ENCODE results near the gene SLC29A4.
"Not testable (repeated sequence)": the region's sequence is repeated elsewhere in the genome, so short reads cannot be mapped to it uniquely, and the experiment has no call there.

Gene SLC29A4

GRCh38 chr7:5315761-5316160 is 33.0 kb downstream of the SLC29A4 start:
- Histone ChIP-seq H3K9ac (ENCODE audit: low read length) (no peak overlapping the region), H3K27me3 (ENCODE audit: control insufficient read depth, insufficient read depth, low read length) (no peaks in the 10 kb centered on the region), H3K36me3 (ENCODE audit: control insufficient read depth, insufficient read depth, low read length) (peaks cover 28% of the 10 kb centered on the region), H3K4me1 (ENCODE audit: control insufficient read depth, insufficient read depth, low read length) (no peaks in the 10 kb centered on the region), H3K27ac (ENCODE audit: low read depth, low read length) (no peak overlapping the region), H3K9me3 (ENCODE audit: control insufficient read depth, insufficient read depth, low read depth, low read length) (peaks cover 7% of the 10 kb centered on the region; the same call in 1 of the 2 replicates), H3K4me3 (ENCODE audit: low read depth, low read length) (no peak overlapping the region)

DNA sequence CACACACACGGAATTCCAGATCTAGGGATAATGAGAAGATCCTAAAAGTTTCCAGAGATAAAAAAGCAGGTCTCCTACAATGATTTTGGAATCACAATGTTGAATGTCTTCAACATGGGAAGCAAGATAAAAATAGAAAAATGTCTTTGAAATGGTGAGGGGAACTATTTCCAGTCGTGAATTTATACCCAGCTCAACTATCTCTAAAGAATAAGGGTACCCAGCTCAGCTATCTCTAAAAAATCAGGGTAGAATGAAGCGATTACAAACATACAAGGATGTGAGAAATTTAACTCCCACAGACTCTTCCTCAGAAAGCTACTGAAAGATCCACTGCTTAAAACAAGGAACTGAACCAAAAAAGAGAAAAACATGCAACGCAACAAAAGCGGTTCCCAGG is 35.9 kb downstream of the SLC29A4 start:
- not testable (repeated sequence) for H3K27me3 ChIP-seq (ENCODE audit: control insufficient read depth, insufficient read depth, low read length); H3K9ac ChIP-seq (ENCODE audit: low read length); H3K27ac ChIP-seq (ENCODE audit: low read depth, low read length); H3K4me3 ChIP-seq (ENCODE audit: low read depth, low read length); H3K9me3 ChIP-seq (ENCODE audit: control insufficient read depth, insufficient read depth, low read depth, low read length); H3K4me1 ChIP-seq (ENCODE audit: control insufficient read depth, insufficient read depth, low read length)
- H3K36me3 ChIP-seq (ENCODE audit: control insufficient read depth, insufficient read depth, low read length), result peaks cover 29% of the 10 kb centered on the region

DNA sequence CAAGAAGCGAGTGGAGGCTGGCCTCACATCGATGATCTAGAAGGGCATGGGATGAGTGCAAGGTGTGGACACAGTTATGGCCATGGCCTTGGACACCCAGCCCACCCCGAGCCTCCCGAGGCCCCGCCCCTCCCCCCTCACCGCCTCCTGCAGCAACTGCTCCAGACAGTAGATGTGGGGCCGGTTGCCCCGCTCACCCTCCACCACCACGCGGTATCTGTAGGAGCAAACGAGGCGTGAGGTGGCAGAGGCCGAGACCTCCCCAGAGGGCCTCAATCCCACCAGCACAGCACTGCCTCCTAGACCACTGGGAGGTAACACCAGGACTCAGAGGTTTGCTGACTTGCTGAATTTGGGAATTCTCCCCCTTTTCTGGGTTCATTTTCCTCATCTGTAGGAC is 37.6 kb downstream of the SLC29A4 start:
- H3K4me3 ChIP-seq (ENCODE audit: low read depth, low read length), result no peak overlapping the region
- no peak overlapping the region for H3K9ac ChIP-seq (ENCODE audit: low read length)
- no peaks in the 10 kb centered on the region; the same call in 1 of the 2 replicates for H3K4me1 ChIP-seq (ENCODE audit: control insufficient read depth, insufficient read depth, low read length)
- no peak overlapping the region for H3K27ac ChIP-seq (ENCODE audit: low read depth, low read length)
- H3K36me3 ChIP-seq (ENCODE audit: control insufficient read depth, insufficient read depth, low read length), result peaks cover 26% of the 10 kb centered on the region
- H3K9me3 ChIP-seq (ENCODE audit: control insufficient read depth, insufficient read depth, low read depth, low read length), result peaks cover 7% of the 10 kb centered on the region; the same call in 1 of the 2 replicates
- H3K27me3 ChIP-seq (ENCODE audit: control insufficient read depth, insufficient read depth, low read length), result no peaks in the 10 kb centered on the region

- Histone ChIP-seq H3K4me1 (ENCODE audit: control insufficient read depth, insufficient read depth, low read length) (no peaks in the 10 kb centered on the region; the same call in 1 of the 2 replicates), H3K27me3 (ENCODE audit: control insufficient read depth, insufficient read depth, low read length) (no peaks in the 10 kb centered on the region), H3K9me3 (ENCODE audit: control insufficient read depth, insufficient read depth, low read depth, low read length) (peaks cover 7% of the 10 kb centered on the region; the same call in 1 of the 2 replicates), H3K27ac (ENCODE audit: low read depth, low read length) (no peak overlapping the region), H3K9ac (ENCODE audit: low read length) (no peak overlapping the region), H3K36me3 (ENCODE audit: control insufficient read depth, insufficient read depth, low read length) (peaks cover 25% of the 10 kb centered on the region), H3K4me3 (ENCODE audit: low read depth, low read length) (no peak overlapping the region)
These were observed 38.2 kb downstream of the SLC29A4 start for GRCh38 chr7:5320802-5321396.

GRCh38 chr7:5322621-5323410 is 40.1 kb downstream of the SLC29A4 start:
- no peaks in the 10 kb centered on the region; the same call in 1 of the 2 replicates for H3K4me1 ChIP-seq (ENCODE audit: control insufficient read depth, insufficient read depth, low read length)
- peaks cover 24% of the 10 kb centered on the region for H3K36me3 ChIP-seq (ENCODE audit: control insufficient read depth, insufficient read depth, low read length)
- no peaks in the 10 kb centered on the region for H3K27me3 ChIP-seq (ENCODE audit: control insufficient read depth, insufficient read depth, low read length)
- peaks cover 7% of the 10 kb centered on the region; the same call in 1 of the 2 replicates for H3K9me3 ChIP-seq (ENCODE audit: control insufficient read depth, insufficient read depth, low read depth, low read length)
- no peak overlapping the region for H3K4me3 ChIP-seq (ENCODE audit: low read depth, low read length)
- H3K27ac ChIP-seq (ENCODE audit: low read depth, low read length), result no peak overlapping the region
- H3K9ac ChIP-seq (ENCODE audit: low read length), result no peak overlapping the region

- not testable (repeated sequence) for H3K9me3 ChIP-seq (ENCODE audit: control insufficient read depth, insufficient read depth, low read depth, low read length); H3K4me1 ChIP-seq (ENCODE audit: control insufficient read depth, insufficient read depth, low read length); H3K4me3 ChIP-seq (ENCODE audit: low read depth, low read length); H3K27ac ChIP-seq (ENCODE audit: low read depth, low read length); H3K27me3 ChIP-seq (ENCODE audit: control insufficient read depth, insufficient read depth, low read length); H3K9ac ChIP-seq (ENCODE audit: low read length)
- peaks cover 19% of the 10 kb centered on the region for H3K36me3 ChIP-seq (ENCODE audit: control insufficient read depth, insufficient read depth, low read length)
These were observed 41.3 kb downstream of the SLC29A4 start for GRCh38 chr7:5323800-5324781.

DNA sequence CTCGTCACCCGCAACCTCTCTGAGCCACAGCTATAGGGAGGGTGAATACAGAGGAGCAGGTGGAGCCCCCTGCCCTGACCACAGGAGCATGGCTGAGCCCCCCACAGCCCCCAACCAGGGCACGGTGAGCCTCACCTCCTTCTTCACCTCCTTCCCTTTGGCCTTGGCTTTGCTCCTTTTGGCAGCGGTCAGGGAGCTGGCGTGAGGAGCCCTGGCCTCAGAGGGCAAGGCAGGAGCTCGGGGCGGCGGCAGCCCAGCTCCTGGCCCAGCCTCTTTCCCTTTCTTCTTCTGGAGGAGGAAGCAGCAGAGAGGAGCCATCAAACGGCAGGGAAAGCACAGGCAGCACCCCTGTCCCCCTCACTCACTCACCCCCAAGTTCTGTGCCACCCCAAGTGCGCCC is 42.2 kb downstream of the SLC29A4 start:
- no peak overlapping the region for H3K27ac ChIP-seq (ENCODE audit: low read depth, low read length)
- H3K4me3 ChIP-seq (ENCODE audit: low read depth, low read length), result no peak overlapping the region
- peaks cover 18% of the 10 kb centered on the region for H3K36me3 ChIP-seq (ENCODE audit: control insufficient read depth, insufficient read depth, low read length)
- no peaks in the 10 kb centered on the region; the same call in 1 of the 2 replicates for H3K4me1 ChIP-seq (ENCODE audit: control insufficient read depth, insufficient read depth, low read length)
- no peaks in the 10 kb centered on the region for H3K9me3 ChIP-seq (ENCODE audit: control insufficient read depth, insufficient read depth, low read depth, low read length)
- H3K27me3 ChIP-seq (ENCODE audit: control insufficient read depth, insufficient read depth, low read length), result no peaks in the 10 kb centered on the region
- H3K9ac ChIP-seq (ENCODE audit: low read length), result no peak overlapping the region

DNA sequence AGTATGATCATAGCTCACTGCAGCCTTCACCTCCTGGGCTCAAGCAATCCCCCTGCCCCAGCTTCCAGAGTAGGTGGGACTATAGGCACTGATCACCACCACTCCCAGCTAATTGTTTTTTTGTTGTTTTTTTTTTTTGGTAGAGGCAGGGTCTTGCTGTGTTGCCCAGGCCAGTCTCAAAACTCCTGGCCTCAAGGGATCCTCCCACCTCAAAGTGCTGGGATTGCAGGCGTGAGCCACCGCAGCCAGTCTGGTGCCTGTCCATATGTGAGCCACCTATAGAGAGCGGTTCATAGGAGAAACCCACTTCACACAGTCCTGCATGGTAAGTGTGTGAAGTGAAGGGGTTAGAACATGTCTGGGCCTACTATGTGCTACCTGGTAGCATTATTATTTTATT is 47.5 kb downstream of the SLC29A4 start:
- H3K27me3 ChIP-seq (ENCODE audit: control insufficient read depth, insufficient read depth, low read length), result no peaks in the 10 kb centered on the region
- H3K9ac ChIP-seq (ENCODE audit: low read length), result no peak overlapping the region
- H3K4me3 ChIP-seq (ENCODE audit: low read depth, low read length), result no peak overlapping the region
- no peaks in the 10 kb centered on the region for H3K9me3 ChIP-seq (ENCODE audit: control insufficient read depth, insufficient read depth, low read depth, low read length)
- no peak overlapping the region for H3K27ac ChIP-seq (ENCODE audit: low read depth, low read length)
- no peaks in the 10 kb centered on the region; the same call in 1 of the 2 replicates for H3K4me1 ChIP-seq (ENCODE audit: control insufficient read depth, insufficient read depth, low read length)
- peaks cover 12% of the 10 kb centered on the region; the same call in 1 of the 2 replicates for H3K36me3 ChIP-seq (ENCODE audit: control insufficient read depth, insufficient read depth, low read length)

DNA sequence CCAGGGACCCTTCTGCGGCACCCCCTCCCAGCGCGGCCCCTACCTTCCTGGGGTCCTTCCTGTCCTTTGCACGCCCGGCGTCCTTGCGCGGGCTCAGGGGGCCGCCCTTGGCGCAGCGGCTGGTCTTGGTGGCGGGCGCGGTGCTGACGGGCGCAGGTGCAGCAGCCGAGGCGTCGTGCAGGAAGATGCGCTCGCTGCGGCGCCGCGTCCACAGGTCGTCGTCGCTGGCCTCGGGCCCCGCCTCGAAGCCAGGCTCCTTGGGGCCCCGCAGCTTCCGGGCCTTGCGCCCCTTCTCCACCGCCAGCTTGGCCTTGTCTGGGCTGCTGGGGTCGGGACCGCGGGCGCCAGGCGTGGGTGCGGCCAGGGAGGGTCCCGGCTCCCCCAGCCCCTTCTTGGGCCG is 49.8 kb downstream of the SLC29A4 start:
- Histone ChIP-seq H3K4me1 (ENCODE audit: control insufficient read depth, insufficient read depth, low read length) (no peaks in the 10 kb centered on the region), H3K9ac (ENCODE audit: low read length) (no peak overlapping the region), H3K4me3 (ENCODE audit: low read depth, low read length) (no peak overlapping the region), H3K9me3 (ENCODE audit: control insufficient read depth, insufficient read depth, low read depth, low read length) (no peaks in the 10 kb centered on the region), H3K27ac (ENCODE audit: low read depth, low read length) (no peak overlapping the region), H3K36me3 (ENCODE audit: control insufficient read depth, insufficient read depth, low read length) (peaks cover 15% of the 10 kb centered on the region; the same call in 1 of the 2 replicates), H3K27me3 (ENCODE audit: control insufficient read depth, insufficient read depth, low read length) (no peaks in the 10 kb centered on the region)

DNA sequence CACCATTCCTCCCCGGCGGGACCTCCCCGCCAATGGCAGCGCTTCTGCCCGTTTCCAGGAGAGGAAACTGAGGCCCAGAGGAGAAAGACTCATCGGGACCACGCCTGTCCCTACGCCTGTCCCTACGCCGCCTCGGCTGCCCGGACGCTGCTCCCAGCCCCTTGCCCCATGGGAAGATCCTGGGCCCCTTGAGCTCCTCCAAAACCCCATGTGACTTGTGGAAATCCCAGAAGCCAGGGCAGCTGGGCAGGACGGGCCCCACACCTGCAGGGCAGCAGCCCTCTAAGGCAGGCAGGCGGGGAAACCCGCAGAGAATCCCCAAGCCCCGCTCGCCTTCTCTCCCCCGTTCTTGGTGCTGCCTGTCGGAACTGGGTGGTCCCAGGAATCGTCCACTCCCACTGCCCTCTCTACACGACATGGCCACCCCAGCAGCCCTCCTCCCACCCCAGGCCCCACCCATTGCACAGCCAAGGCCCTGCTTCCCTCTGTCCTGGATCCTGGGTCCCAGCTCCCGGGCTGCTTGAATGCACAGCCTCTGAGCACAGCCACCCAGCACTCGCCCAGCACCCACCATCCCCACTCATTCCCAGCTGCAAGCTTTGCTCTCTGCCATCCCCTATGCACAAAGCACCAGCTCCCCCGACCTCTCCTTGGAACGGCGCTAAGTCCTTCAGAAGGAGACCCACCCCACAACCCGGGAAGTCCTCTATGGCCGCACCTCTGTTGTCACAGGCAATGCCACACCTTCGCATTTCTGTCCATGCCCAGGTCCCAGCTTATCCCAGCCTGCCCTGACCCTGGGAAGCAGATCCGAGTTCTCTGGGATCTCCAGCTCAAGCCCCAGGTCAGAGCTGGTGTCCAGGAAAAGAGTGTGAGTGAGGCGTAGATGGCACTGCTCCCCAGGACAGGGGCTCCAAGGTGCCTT is 50.6 kb downstream of the SLC29A4 start:
- H3K4me1 ChIP-seq (ENCODE audit: control insufficient read depth, insufficient read depth, low read length), result no peaks in the 10 kb centered on the region
- H3K36me3 ChIP-seq (ENCODE audit: control insufficient read depth, insufficient read depth, low read length), result peaks cover 15% of the 10 kb centered on the region; the same call in 1 of the 2 replicates
- no peak overlapping the region for H3K9ac ChIP-seq (ENCODE audit: low read length)
- no peak overlapping the region for H3K27ac ChIP-seq (ENCODE audit: low read depth, low read length)
- H3K4me3 ChIP-seq (ENCODE audit: low read depth, low read length), result no peak overlapping the region
- no peaks in the 10 kb centered on the region for H3K9me3 ChIP-seq (ENCODE audit: control insufficient read depth, insufficient read depth, low read depth, low read length)
- no peaks in the 10 kb centered on the region for H3K27me3 ChIP-seq (ENCODE audit: control insufficient read depth, insufficient read depth, low read length)
